HEK293 (cell line): ENCODE data around the gene SRP9.

ENCODE experiments used
- CTCF ChIA-PET: fragments of 350-600 bp; formaldehyde crosslinking; extraction: SDS; loops from one replicate; lab custom pipeline; 2021; ENCODE audit warnings: antibody characterized with exemption; lab: Yijun Ruan, JAX
- POLR2A ChIA-PET: fragments of 300-600 bp; formaldehyde crosslinking; extraction: SDS; loops from one replicate; lab custom pipeline; 2020; ENCODE audit warnings: antibody characterized with exemption, inconsistent platforms; lab: Yijun Ruan, JAX
- H3K27ac ChIP-seq: fragments of 200-500 bp; sonication (Bioruptor generic); 2 replicates; pipeline ENCODE4 v1.5.1; 2014; ENCODE audit warnings: low read depth, low read length, control low read depth, inconsistent platforms; ENCODE audit errors: extremely low read depth
- H3K36me3 ChIP-seq, 2 experiments: fragments of 200-500 bp in 1 of 2; sonication (Bioruptor generic) in 1 of 2; 1 replicate in 1 of 2; 2 replicates in 1 of 2; pipeline ENCODE4 v1.5.1; 2014 to 2017; ENCODE audit warnings: inconsistent platforms in 2 of 2, low read length in 2 of 2; ENCODE audit not compliant: control insufficient read depth in 2 of 2, insufficient read depth in 1 of 2
- H3K4me1 ChIP-seq: fragments of 200-500 bp; sonication (Bioruptor generic); 2 replicates; pipeline ENCODE4 v1.5.1; 2014; ENCODE audit warnings: mild to moderate bottlenecking, low read length, inconsistent platforms; ENCODE audit not compliant: control insufficient read depth, insufficient read depth
- H3K4me3 ChIP-seq: 2 replicates; pipeline ENCODE4 v1.5.1; 2011; ENCODE audit warnings: low read depth, mild to moderate bottlenecking, control low read depth, low read length, moderate library complexity
- H3K9me3 ChIP-seq: fragments of 200-500 bp; sonication (Bioruptor generic); 2 replicates; pipeline ENCODE4 v1.5.1; 2014; ENCODE audit warnings: low read depth, low read length, inconsistent platforms; ENCODE audit not compliant: control insufficient read depth, insufficient read depth
- KLF10 ChIP-seq: fragments of 450-650 bp; IDR thresholded peaks from 2 replicates; pipeline ENCODE4 v1.5.1; 2018; ENCODE audit warnings: missing biosample characterization, mild to moderate bottlenecking, missing genetic modification characterization
- KLF16 ChIP-seq: fragments of 450-650 bp; formaldehyde crosslinking; IDR thresholded peaks from 2 replicates; pipeline ENCODE4 v1.5.1; 2017; ENCODE audit warnings: missing biosample characterization, missing genetic modification characterization
- MZF1 ChIP-seq: fragments of 450-650 bp; formaldehyde crosslinking; IDR thresholded peaks from 2 replicates; pipeline ENCODE4 v1.5.1; 2017; ENCODE audit warnings: missing biosample characterization, missing genetic modification characterization, borderline replicate concordance
- OSR2 ChIP-seq: fragments of 450-650 bp; formaldehyde crosslinking; IDR thresholded peaks from 2 replicates; pipeline ENCODE4 v1.5.1; 2016; ENCODE audit warnings: missing biosample characterization, missing genetic modification characterization
- SP7 ChIP-seq: fragments of 450-650 bp; formaldehyde crosslinking; IDR thresholded peaks from 2 replicates; pipeline ENCODE4 v1.5.1; 2016; ENCODE audit warnings: missing biosample characterization, missing genetic modification characterization
- ZNF292 ChIP-seq: fragments of 450-650 bp; formaldehyde crosslinking; IDR thresholded peaks from 2 replicates; pipeline ENCODE4 v1.5.1; 2016; ENCODE audit warnings: low read depth, missing biosample characterization, missing genetic modification characterization, borderline replicate concordance
- ZNF366 ChIP-seq: fragments of 450-650 bp; formaldehyde crosslinking; conservative IDR thresholded peaks from 2 replicates; pipeline ENCODE4 v1.5.1; 2016; ENCODE audit warnings: missing biosample characterization, missing genetic modification characterization
- ZNF600 ChIP-seq: fragments of 450-650 bp; formaldehyde crosslinking; IDR thresholded peaks from 2 replicates; pipeline ENCODE4 v1.5.1; 2016; ENCODE audit warnings: missing biosample characterization, missing genetic modification characterization
- ZNF623 ChIP-seq: fragments of 450-650 bp; formaldehyde crosslinking; IDR thresholded peaks from 2 replicates; pipeline ENCODE4 v1.5.1; 2016; ENCODE audit warnings: missing biosample characterization, missing genetic modification characterization
- ZNF629 ChIP-seq: fragments of 450-650 bp; formaldehyde crosslinking; IDR thresholded peaks from 2 replicates; pipeline ENCODE4 v1.5.1; 2017; ENCODE audit warnings: missing biosample characterization, missing genetic modification characterization
- ZNF654 ChIP-seq: fragments of 450-650 bp; formaldehyde crosslinking; IDR thresholded peaks from 2 replicates; pipeline ENCODE4 v1.5.1; 2016; ENCODE audit warnings: low read depth, missing biosample characterization, missing genetic modification characterization
- ZNF837 ChIP-seq: fragments of 450-650 bp; formaldehyde crosslinking; IDR thresholded peaks from 2 replicates; pipeline ENCODE4 v1.5.1; 2016; ENCODE audit warnings: missing biosample characterization, missing genetic modification characterization
- ZNF843 ChIP-seq: fragments of 450-650 bp; formaldehyde crosslinking; IDR thresholded peaks from 2 replicates; pipeline ENCODE4 v1.5.1; 2016; ENCODE audit warnings: missing biosample characterization, missing genetic modification characterization
- TF ChIP-seq, protein P1 (sequence below): fragments of 450-650 bp; formaldehyde crosslinking; IDR thresholded peaks from 2 replicates; pipeline ENCODE4 v1.5.1; 2017; ENCODE audit warnings: missing biosample characterization, missing genetic modification characterization
- TF ChIP-seq, protein P2 (sequence below): fragments of 450-650 bp; formaldehyde crosslinking; IDR thresholded peaks from 2 replicates; pipeline ENCODE4 v1.5.1; 2016; ENCODE audit warnings: missing biosample characterization, missing genetic modification characterization
- TF ChIP-seq, protein P3 (sequence below): fragments of 450-650 bp; formaldehyde crosslinking; IDR thresholded peaks from 2 replicates; pipeline ENCODE4 v1.5.1; 2016; ENCODE audit warnings: missing biosample characterization, missing genetic modification characterization
- TF ChIP-seq, protein P4 (sequence below): fragments of 450-650 bp; formaldehyde crosslinking; IDR thresholded peaks from 2 replicates; pipeline ENCODE4 v1.5.1; 2016; ENCODE audit warnings: missing biosample characterization, missing genetic modification characterization
- TF ChIP-seq, protein P5 (sequence below): fragments of 450-650 bp; formaldehyde crosslinking; IDR thresholded peaks from 2 replicates; pipeline ENCODE4 v1.5.1; 2016; ENCODE audit warnings: missing biosample characterization, missing genetic modification characterization
- TF ChIP-seq, protein P6 (sequence below): fragments of 450-650 bp; formaldehyde crosslinking; IDR thresholded peaks from 2 replicates; pipeline ENCODE4 v1.5.1; 2017; ENCODE audit warnings: missing biosample characterization, missing genetic modification characterization
- TF ChIP-seq, protein P7 (sequence below): fragments of 450-650 bp; IDR thresholded peaks from 2 replicates; pipeline ENCODE4 v1.5.1; 2018; ENCODE audit warnings: missing biosample characterization, mild to moderate bottlenecking, missing genetic modification characterization
- TF ChIP-seq, protein P8 (sequence below): fragments of 450-650 bp; formaldehyde crosslinking; IDR thresholded peaks from 2 replicates; pipeline ENCODE4 v1.5.1; 2016; ENCODE audit warnings: missing biosample characterization, missing genetic modification characterization

Gene SRP9

DNA sequence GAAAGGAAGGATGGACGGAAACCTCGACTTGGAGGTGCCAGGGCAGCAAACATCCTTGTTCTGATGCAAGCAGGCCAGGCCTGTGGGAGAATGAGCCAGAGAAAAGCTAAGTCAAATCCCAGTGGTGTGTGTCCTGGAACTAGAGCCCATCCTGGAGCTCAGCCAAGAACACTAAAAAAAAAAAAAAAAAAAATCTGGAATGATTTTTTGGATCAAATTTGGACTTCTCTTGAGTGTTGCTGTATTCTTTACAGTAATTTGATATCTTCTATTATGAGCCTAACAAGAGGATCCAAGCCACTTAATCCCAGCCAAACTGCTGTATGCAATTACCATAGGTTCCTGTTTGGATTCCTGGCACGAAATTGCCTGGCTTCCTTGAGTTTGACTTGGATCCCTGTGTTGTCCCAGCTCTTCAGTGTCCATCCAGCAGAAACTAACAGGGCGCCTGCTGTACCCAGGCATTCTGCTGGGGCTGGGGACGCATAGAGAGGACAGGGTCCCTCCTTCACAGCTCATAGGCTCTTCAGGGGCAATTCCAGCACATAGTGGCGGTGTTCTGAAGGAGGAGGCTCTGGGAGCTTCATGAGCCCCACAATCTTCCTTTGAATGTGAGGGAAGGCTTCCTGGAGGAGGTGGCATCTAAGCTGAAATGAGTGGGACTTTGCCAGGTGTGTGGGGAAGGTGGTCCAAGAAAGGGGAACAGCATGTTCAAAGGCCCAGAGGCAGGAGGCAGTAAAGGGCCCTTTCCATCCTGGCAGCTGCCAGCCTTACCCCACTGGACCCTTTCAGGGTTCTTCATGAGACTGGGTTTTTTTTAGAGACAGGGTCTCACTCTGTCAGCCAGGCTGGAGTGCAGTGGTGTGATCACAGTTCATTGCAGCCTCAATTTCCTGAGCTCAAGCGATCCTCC, 57.0 kb downstream of the SRP9 start:
- Histone ChIP-seq H3K36me3 (peaks cover 28 to 51% of the 10 kb centered on the region in 2 experiments), H3K9me3 (no peaks in the 10 kb centered on the region), H3K4me3 (no peak overlapping the region), H3K4me1 (no peaks in the 10 kb centered on the region), H3K27ac (no peak overlapping the region; the same call in 1 of the 2 replicates)
- ChIA-PET CTCF (interaction anchor here (0.6 to 1.7 kb wide), 10 partner anchors 9 to 360 kb away, joined by 3 to 6 read pairs (median 4); partner anchors contain the start of gene SRP9), POLR2A (interaction anchor here (0.6 to 2.2 kb wide), 4 partner anchors 16 to 99 kb away, joined by 3 to 5 read pairs (median 4); partner anchors contain the start of gene EPHX1)
- TF ChIP-seq, protein P1, sequence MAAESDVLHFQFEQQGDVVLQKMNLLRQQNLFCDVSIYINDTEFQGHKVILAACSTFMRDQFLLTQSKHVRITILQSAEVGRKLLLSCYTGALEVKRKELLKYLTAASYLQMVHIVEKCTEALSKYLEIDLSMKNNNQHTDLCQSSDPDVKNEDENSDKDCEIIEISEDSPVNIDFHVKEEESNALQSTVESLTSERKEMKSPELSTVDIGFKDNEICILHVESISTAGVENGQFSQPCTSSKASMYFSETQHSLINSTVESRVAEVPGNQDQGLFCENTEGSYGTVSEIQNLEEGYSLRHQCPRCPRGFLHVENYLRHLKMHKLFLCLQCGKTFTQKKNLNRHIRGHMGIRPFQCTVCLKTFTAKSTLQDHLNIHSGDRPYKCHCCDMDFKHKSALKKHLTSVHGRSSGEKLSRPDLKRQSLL (tag by site-specific recombination), result peak; percentile 96
- TF ChIP-seq, protein P2, sequence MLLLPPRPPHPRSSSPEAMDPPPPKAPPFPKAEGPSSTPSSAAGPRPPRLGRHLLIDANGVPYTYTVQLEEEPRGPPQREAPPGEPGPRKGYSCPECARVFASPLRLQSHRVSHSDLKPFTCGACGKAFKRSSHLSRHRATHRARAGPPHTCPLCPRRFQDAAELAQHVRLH (tag by site-specific recombination), result peak; percentile 32; the same call in 1 of the 2 replicates
- TF ChIP-seq ZNF623 (tag by site-specific recombination), result peak; percentile 94
- TF ChIP-seq SP7, result peak; percentile 80; the same call in 1 of the 2 replicates
- TF ChIP-seq ZNF837 (tag by site-specific recombination), result no peak
- TF ChIP-seq, protein P3, sequence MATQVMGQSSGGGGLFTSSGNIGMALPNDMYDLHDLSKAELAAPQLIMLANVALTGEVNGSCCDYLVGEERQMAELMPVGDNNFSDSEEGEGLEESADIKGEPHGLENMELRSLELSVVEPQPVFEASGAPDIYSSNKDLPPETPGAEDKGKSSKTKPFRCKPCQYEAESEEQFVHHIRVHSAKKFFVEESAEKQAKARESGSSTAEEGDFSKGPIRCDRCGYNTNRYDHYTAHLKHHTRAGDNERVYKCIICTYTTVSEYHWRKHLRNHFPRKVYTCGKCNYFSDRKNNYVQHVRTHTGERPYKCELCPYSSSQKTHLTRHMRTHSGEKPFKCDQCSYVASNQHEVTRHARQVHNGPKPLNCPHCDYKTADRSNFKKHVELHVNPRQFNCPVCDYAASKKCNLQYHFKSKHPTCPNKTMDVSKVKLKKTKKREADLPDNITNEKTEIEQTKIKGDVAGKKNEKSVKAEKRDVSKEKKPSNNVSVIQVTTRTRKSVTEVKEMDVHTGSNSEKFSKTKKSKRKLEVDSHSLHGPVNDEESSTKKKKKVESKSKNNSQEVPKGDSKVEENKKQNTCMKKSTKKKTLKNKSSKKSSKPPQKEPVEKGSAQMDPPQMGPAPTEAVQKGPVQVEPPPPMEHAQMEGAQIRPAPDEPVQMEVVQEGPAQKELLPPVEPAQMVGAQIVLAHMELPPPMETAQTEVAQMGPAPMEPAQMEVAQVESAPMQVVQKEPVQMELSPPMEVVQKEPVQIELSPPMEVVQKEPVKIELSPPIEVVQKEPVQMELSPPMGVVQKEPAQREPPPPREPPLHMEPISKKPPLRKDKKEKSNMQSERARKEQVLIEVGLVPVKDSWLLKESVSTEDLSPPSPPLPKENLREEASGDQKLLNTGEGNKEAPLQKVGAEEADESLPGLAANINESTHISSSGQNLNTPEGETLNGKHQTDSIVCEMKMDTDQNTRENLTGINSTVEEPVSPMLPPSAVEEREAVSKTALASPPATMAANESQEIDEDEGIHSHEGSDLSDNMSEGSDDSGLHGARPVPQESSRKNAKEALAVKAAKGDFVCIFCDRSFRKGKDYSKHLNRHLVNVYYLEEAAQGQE (tag by site-specific recombination), result no peak
- TF ChIP-seq, protein P4, sequence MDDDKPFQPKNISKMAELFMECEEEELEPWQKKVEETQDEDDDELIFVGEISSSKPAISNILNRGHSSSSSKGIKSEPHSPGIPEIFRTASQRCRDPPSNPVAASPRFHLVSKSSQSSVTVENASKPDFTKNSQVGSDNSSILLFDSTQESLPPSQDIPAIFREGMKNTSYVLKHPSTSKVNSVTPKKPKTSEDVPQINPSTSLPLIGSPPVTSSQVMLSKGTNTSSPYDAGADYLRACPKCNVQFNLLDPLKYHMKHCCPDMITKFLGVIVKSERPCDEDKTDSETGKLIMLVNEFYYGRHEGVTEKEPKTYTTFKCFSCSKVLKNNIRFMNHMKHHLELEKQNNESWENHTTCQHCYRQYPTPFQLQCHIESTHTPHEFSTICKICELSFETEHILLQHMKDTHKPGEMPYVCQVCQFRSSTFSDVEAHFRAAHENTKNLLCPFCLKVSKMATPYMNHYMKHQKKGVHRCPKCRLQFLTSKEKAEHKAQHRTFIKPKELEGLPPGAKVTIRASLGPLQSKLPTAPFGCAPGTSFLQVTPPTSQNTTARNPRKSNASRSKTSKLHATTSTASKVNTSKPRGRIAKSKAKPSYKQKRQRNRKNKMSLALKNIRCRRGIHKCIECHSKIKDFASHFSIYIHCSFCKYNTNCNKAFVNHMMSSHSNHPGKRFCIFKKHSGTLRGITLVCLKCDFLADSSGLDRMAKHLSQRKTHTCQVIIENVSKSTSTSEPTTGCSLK (tag by site-specific recombination), result no peak
- TF ChIP-seq ZNF292 (tag by site-specific recombination), result no peak
- TF ChIP-seq, protein P5, sequence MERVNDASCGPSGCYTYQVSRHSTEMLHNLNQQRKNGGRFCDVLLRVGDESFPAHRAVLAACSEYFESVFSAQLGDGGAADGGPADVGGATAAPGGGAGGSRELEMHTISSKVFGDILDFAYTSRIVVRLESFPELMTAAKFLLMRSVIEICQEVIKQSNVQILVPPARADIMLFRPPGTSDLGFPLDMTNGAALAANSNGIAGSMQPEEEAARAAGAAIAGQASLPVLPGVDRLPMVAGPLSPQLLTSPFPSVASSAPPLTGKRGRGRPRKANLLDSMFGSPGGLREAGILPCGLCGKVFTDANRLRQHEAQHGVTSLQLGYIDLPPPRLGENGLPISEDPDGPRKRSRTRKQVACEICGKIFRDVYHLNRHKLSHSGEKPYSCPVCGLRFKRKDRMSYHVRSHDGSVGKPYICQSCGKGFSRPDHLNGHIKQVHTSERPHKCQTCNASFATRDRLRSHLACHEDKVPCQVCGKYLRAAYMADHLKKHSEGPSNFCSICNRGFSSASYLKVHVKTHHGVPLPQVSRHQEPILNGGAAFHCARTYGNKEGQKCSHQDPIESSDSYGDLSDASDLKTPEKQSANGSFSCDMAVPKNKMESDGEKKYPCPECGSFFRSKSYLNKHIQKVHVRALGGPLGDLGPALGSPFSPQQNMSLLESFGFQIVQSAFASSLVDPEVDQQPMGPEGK (tag by site-specific recombination), result 0 out of 2 replicates have a peak, but pooled peaks have one; percentile 27
- TF ChIP-seq KLF16 (tag by site-specific recombination), result 0 out of 2 replicates have a peak, but pooled peaks have one; percentile 35
- TF ChIP-seq, protein P6, sequence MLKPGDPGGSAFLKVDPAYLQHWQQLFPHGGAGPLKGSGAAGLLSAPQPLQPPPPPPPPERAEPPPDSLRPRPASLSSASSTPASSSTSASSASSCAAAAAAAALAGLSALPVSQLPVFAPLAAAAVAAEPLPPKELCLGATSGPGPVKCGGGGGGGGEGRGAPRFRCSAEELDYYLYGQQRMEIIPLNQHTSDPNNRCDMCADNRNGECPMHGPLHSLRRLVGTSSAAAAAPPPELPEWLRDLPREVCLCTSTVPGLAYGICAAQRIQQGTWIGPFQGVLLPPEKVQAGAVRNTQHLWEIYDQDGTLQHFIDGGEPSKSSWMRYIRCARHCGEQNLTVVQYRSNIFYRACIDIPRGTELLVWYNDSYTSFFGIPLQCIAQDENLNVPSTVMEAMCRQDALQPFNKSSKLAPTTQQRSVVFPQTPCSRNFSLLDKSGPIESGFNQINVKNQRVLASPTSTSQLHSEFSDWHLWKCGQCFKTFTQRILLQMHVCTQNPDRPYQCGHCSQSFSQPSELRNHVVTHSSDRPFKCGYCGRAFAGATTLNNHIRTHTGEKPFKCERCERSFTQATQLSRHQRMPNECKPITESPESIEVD (tag by site-specific recombination), result peak; percentile 95
- TF ChIP-seq ZNF600, result peak; percentile 87
- TF ChIP-seq, protein P7, sequence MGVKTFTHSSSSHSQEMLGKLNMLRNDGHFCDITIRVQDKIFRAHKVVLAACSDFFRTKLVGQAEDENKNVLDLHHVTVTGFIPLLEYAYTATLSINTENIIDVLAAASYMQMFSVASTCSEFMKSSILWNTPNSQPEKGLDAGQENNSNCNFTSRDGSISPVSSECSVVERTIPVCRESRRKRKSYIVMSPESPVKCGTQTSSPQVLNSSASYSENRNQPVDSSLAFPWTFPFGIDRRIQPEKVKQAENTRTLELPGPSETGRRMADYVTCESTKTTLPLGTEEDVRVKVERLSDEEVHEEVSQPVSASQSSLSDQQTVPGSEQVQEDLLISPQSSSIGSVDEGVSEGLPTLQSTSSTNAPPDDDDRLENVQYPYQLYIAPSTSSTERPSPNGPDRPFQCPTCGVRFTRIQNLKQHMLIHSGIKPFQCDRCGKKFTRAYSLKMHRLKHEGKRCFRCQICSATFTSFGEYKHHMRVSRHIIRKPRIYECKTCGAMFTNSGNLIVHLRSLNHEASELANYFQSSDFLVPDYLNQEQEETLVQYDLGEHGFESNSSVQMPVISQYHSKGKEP (tag by site-specific recombination), result peak; percentile 75
- peak; percentile 66 for TF ChIP-seq ZNF366
- no peak for TF ChIP-seq ZNF654 (tag by site-specific recombination)
- peak; percentile 64; the same call in 1 of the 2 replicates for TF ChIP-seq OSR2 (tag by site-specific recombination)
- TF ChIP-seq MZF1 (tag by site-specific recombination), result peak; percentile 40; the same call in 1 of the 2 replicates
- TF ChIP-seq ZNF629 (tag by site-specific recombination), result 0 out of 2 replicates have a peak, but pooled peaks have one; percentile 13
- TF ChIP-seq KLF10 (tag by site-specific recombination), result no peak
- peak; percentile 43; the same call in 1 of the 2 replicates for TF ChIP-seq ZNF843 (tag by site-specific recombination)
- TF ChIP-seq, protein P8, sequence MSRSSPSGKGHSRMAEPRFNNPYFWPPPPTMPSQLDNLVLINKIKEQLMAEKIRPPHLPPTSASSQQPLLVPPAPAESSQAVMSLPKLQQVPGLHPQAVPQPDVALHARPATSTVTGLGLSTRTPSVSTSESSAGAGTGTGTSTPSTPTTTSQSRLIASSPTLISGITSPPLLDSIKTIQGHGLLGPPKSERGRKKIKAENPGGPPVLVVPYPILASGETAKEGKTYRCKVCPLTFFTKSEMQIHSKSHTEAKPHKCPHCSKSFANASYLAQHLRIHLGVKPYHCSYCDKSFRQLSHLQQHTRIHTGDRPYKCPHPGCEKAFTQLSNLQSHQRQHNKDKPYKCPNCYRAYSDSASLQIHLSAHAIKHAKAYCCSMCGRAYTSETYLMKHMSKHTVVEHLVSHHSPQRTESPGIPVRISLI (tag by site-specific recombination), result peak; percentile 96
